HPDE6-E6E7 (cell line): ENCODE measurements around the gene FCGR3A.
"Not testable (repeated sequence)": the region's sequence is repeated elsewhere in the genome, so short reads cannot be mapped to it uniquely, and the experiment has no call there.

Source experiments
- DNase-seq: peaks from one replicate; pipeline ENCODE4 v3.0.0; 2011; ENCODE audit warnings: missing footprints; ENCODE audit errors: extremely low spot score

Gene FCGR3A

GRCh38 chr1:161530671-161531641 is 18.7 kb downstream of the FCGR3A start:
- DNase-seq = peak; percentile 53

DNA sequence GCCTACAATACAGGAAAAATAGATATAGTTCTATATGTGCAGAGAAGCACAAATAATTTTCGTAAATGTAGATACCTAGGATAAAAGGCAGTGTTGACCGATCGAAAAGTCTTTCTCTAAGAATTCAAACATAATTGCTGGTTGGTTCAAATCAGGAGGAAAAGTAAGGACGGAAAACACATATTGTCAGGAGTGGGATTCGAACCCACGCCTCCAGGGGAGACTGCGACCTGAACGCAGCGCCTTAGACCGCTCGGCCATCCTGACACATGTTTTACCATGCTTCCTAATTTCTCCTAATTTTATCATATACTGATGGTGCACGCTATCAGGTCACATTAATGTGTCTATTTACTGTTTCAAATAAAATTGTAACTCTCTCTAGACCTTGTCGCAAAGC is 19.5 kb downstream of the FCGR3A start:
- not testable (repeated sequence) for DNase-seq

DNA sequence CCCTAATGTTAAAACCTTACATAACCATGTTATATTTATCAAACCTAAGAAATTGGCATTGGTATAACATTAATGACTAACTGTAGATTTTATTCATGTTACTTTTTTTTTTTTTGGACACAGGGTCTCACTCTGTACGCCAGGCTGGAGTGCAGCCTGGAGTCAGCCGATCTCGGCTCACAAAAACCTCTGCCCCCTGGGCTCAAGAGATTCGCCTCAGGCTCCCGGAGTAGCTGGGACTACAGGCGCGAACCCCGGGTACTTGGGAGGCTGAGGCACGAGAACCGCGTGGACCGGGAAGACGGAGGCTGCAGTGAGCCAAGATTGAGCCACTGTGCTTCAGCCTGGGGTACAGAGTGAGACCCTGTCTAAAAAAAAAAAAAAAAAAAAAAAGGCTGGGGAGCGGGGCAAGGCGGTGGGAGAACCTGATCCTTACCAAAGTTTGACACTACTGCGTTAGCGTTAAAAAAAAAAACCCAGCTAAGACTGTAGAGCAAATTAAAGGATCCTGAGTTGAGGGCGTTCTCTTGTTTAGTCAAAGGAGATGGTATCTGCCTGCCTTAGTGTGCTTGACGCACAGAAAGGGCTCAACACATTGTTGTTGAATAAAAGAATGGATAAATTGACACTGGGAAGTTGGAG is 20.0 kb downstream of the FCGR3A start:
- DNase-seq = not testable (repeated sequence)

DNA sequence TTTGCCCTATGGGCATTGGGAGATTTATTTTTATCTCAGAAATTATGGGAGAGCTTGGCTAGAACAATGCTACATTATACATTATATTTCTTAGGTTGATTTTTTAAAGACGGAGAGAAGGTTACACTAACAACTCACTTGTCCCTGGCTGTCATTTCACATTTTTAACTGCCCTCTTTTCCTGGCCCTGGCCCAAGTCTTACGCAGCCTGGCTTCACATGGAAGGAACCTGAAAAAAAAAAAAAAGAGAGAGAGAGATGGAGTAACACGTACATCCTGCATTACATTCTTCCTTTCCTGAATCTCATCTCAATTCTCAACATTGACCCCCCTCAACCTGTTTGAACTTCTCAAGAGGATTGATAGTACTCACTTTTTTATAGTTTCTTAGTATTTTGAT is 21.1 kb downstream of the FCGR3A start:
- not testable (repeated sequence) for DNase-seq

- DNase-seq = not testable (repeated sequence)
Observed at GRCh38 chr1:161525918-161526317, 23.7 kb downstream of the FCGR3A start.

DNA sequence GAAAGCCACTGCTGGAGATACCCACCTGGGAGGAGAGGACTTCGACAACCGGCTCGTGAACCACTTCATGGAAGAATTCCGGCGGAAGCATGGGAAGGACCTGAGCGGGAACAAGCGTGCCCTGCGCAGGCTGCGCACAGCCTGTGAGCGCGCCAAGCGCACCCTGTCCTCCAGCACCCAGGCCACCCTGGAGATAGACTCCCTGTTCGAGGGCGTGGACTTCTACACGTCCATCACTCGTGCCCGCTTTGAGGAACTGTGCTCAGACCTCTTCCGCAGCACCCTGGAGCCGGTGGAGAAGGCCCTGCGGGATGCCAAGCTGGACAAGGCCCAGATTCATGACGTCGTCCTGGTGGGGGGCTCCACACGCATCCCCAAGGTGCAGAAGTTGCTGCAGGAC is 24.3 kb downstream of the FCGR3A start:
- not testable (repeated sequence) for DNase-seq

DNA sequence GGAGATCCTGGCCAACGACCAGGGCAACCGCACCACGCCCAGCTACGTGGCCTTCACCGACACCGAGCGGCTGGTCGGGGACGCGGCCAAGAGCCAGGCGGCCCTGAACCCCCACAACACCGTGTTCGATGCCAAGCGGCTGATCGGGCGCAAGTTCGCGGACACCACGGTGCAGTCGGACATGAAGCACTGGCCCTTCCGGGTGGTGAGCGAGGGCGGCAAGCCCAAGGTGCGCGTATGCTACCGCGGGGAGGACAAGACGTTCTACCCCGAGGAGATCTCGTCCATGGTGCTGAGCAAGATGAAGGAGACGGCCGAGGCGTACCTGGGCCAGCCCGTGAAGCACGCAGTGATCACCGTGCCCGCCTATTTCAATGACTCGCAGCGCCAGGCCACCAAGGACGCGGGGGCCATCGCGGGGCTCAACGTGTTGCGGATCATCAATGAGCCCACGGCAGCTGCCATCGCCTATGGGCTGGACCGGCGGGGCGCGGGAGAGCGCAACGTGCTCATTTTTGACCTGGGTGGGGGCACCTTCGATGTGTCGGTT is 24.8 kb downstream of the FCGR3A start:
- DNase-seq = not testable (repeated sequence)

GRCh38 chr1:161523817-161524741 is 25.5 kb downstream of the FCGR3A start, which contains the start of gene HSPA6:
Gene HSPA6 (plus strand): TSS chr1:161524540. CDS start chr1:161524659, 119 bp downstream.
- DNase-seq = peak; percentile 79

DNA sequence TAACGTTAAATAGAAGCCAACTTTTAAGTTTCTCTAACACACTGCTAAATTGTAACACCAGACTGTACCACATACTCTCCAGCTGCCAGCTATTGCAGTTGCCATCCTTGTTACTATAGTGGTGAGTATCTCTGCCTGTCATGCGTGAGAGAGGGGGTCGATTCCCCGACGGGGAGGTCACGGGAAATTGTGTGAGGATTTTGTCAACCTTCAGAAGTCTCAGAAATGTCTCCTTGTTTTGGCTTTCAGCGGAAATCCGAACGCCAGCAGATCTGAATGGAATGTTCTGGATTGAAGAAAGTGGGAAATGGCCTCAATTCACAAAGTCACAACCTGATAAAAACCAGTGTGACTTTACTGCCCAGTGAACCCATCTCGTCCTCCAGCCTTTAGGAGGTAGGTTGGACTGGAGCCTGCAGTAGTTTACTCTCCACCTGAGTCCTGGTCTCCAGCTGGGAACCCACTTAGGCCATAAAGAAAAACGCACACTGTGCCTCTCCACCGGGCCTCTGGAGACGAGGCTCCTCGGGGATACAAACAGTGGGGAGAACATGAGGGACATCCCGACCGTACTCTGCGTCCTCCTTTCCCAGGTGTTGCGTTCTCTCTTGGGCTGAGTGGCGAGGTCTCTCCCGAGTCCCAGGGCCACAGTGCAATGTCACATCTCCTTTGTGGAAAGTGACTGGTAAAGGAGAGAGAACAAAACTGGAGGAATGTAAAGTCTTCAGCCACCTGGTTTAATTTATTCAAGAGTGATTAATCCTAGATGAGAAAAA is 26.4 kb downstream of the FCGR3A start:
- not testable (repeated sequence) for DNase-seq

- not testable (repeated sequence) for DNase-seq
Observed at GRCh38 chr1:161513953-161514352, 35.7 kb downstream of the FCGR3A start.

DNA sequence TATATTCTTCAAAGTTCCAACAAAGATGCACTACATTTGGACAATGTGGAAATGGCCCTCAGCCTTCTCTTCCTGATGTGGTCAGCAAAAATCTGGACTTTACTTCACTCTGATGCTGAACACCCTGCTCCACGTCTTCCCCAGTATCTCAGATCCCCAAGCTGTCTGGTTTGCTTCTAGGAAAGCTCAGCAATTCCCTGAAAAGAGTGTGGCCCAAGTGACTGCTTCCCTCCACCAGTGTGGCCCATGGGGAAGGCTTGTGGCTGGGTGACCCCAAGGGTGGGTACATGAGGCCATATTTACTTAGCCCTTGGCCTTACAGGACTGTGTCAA is 36.2 kb downstream of the FCGR3A start:
- DNase-seq = not testable (repeated sequence)

GRCh38 chr1:161512636-161513447 is 36.8 kb downstream of the FCGR3A start:
- DNase-seq = not testable (repeated sequence)

DNA sequence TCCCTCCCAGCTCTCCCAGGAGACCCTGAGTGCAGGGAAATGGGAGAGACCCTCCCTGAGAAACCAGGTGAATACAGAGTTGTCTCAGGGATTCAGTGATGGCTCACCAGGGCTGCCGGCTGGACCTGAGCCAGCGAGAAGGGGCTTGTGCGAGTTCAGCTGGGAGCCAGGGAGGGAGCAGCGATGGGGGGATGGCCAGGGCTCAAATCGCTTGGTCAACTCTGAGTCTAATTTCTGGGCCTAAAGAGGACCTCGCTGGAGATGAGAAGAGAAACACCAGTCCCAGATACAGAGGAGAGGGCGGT is 37.9 kb downstream of the FCGR3A start:
- no peak for DNase-seq

- DNase-seq = no peak
Observed at GRCh38 chr1:161511018-161511755, 38.4 kb downstream of the FCGR3A start.

- DNase-seq = no peak
Observed at GRCh38 chr1:161510477-161510876, 39.1 kb downstream of the FCGR3A start.

DNA sequence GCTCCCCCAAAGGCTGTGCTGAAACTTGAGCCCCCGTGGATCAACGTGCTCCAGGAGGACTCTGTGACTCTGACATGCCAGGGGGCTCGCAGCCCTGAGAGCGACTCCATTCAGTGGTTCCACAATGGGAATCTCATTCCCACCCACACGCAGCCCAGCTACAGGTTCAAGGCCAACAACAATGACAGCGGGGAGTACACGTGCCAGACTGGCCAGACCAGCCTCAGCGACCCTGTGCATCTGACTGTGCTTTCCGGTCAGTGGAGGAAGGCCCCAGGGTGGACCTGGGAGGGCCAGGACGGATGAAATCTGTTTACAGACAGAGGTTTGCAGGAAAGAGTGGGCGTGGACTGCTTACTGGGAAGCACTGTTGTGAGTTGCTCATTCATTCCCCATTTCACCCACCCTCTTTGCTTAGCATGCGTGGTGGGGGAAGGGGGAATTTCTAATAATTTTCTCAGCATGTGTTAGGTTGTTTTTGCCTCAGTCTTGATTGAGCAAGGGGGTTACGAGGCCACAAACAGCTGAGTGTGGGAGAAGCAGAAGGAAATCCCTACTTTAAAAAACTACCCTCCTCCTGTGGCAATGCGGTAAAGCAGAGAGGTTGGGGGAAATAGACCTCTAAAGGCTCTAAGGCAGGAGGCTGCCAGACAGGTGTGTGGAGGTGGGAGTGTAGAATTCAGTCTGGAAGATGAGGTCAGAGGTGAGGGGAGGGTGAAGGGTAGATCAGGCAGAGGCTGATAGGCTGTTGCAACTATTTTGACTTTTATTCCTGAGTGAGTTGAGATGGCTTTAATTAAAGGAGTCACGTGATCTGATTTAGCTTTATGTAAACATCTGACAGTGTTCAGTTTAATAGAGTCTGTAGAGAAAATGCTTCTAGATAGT is 43.0 kb downstream of the FCGR3A start:
- DNase-seq = no peak

DNA sequence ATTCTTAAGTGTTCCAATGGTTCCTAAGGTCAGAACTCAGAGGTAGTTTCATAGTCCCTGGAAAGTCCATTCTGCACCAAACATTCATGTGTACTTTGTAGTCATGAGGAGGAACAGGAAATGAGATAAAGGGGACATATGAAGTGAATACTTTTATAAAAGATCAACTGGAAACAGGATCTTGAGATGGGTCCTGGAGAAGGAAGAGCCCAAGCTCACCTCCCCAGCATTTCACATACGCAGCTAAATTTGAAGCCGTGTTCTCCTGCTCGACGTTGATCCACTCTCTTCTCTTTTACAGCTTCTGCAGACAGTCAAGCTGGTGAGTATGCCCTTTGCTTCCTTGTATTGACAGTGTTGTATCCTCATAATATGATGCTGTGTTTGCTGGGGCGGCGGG is 43.9 kb downstream of the FCGR3A start:
- DNase-seq = no peak

DNA sequence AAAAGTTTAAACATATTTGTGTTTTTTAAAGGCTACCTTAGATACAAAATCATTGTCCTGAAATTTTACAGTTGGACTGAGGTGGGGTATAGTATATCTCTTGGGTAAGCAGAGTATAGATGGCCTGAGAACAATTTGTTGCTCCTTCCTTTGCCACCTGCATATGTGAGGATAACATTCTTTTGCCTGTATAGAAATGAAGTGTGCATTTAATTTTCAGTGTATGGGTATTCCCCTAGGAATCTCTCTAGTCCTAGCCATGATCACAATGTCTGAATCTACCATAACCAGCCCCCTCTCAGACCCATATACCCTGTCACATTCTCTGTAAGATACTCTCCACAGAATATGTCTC is 46.2 kb downstream of the FCGR3A start:
- DNase-seq = no peak
